Caco-2 (cell line): ENCODE measurements around the gene TEX264. TPM values are rescaled to one million over a fixed set of nuclear protein-coding genes. Genes with fewer than 3 reads are reported as not detected.

ENCODE experiments used
- BruUV-seq: library from RNA; stranded (reverse); fragments of 400-500 nt; replicated peaks from 2 replicates; lab custom pipeline; 2021; lab: Mats Ljungman, UMichigan
- CTCF ChIA-PET: fragments of 300-600 bp; sonication (Branson Sonifier 250); formaldehyde crosslinking; loops from one replicate; lab custom pipeline; 2022; ENCODE audit warnings: antibody characterized with exemption; lab: Charles Lee
- POLR2A ChIA-PET: fragments of 300-600 bp; sonication (Branson Sonifier 250); formaldehyde crosslinking; loops from one replicate; lab custom pipeline; 2022; ENCODE audit warnings: antibody characterized with exemption; lab: Charles Lee
- DNase-seq, 2 experiments: peaks; one replicate each; pipeline versions ENCODE4 v3.0.0 to v3.0.0-alpha.2; 2020 to 2022
- H3K27me3 ChIP-seq: replicated peaks from 2 replicates; pipeline ENCODE4 v1.6.0; 2011; ENCODE audit warnings: low read length; ENCODE audit not compliant: control insufficient read depth, insufficient read depth
- H3K36me3 ChIP-seq: 2 replicates; pipeline ENCODE4 v1.5.1; 2011; ENCODE audit warnings: low read length; ENCODE audit not compliant: control insufficient read depth, insufficient read depth
- H3K4me1 ChIP-seq: fragments of 250-450 bp; sonication (Bioruptor Pico); 2 replicates; pipeline ENCODE4 v1.5.1; 2020; ENCODE audit warnings: mild to moderate bottlenecking
- H3K4me3 ChIP-seq: 2 replicates; pipeline ENCODE4 v1.5.1; 2011; ENCODE audit warnings: low read depth, mild to moderate bottlenecking, control low read depth, low read length
- H3K9me3 ChIP-seq: fragments of 250-450 bp; sonication (Bioruptor Pico); 2 replicates; pipeline ENCODE4 v1.5.1; 2020; ENCODE audit warnings: mild to moderate bottlenecking, moderate library complexity
- H3K27ac Mint-ChIP-seq: one replicate; pipeline ENCODE4 v1.8.0; 2022; ENCODE audit warnings: mixed read lengths; ENCODE audit not compliant: unreplicated experiment
- H3K27me3 Mint-ChIP-seq: one replicate; pipeline ENCODE4 v1.8.0; 2022; ENCODE audit warnings: mixed read lengths; ENCODE audit not compliant: insufficient read depth, unreplicated experiment
- H3K36me3 Mint-ChIP-seq: one replicate; pipeline ENCODE4 v1.8.0; 2022; ENCODE audit warnings: mild to moderate bottlenecking, mixed read lengths; ENCODE audit not compliant: insufficient read depth, unreplicated experiment
- H3K4me1 Mint-ChIP-seq: one replicate; pipeline ENCODE4 v1.8.0; 2022; ENCODE audit warnings: low read depth, mixed read lengths; ENCODE audit not compliant: unreplicated experiment
- H3K4me3 Mint-ChIP-seq: one replicate; pipeline ENCODE4 v1.8.0; 2022; ENCODE audit warnings: mild to moderate bottlenecking, moderate library complexity, mixed read lengths; ENCODE audit not compliant: unreplicated experiment
- H3K9me3 Mint-ChIP-seq: one replicate; pipeline ENCODE4 v1.8.0; 2022; ENCODE audit warnings: mixed read lengths; ENCODE audit not compliant: unreplicated experiment
- CTCF ChIP-seq, 2 experiments: fragments of 200-600 bp in 1 of 2; IDR thresholded peaks; 1 replicate in 1 of 2; 2 replicates in 1 of 2; pipeline versions ENCODE4 v1.5.1 to v1.8.0; 2011 to 2022; ENCODE audit warnings: antibody characterized with exemption in 1 of 2, control low read depth in 1 of 2, inconsistent platforms in 1 of 2, low read depth in 1 of 2, low read length in 1 of 2, mild to moderate bottlenecking in 1 of 2, moderate library complexity in 1 of 2; ENCODE audit not compliant: insufficient read depth in 1 of 2, severe bottlenecking in 1 of 2, unreplicated experiment in 1 of 2
- intact Hi-C: fragments of 100-400 bp; cut with micrococcal nuclease; formaldehyde crosslinking; loops from one replicate; pipeline ENCODE4 v1.10.0; 2022; ENCODE audit not compliant: unreplicated experiment
- total RNA-seq: library from RNA; stranded (reverse); gene quantifications from 2 replicates; pipeline ENCODE4 v1.2.3, GENCODE V29; 2022

TEX264 gene
- total RNA-seq, 1 experiment from 2014 or later = 37.9 TPM

GRCh38 chr3:51692980-51693395 is 21.9 kb downstream of the TEX264 start:
- no peaks in the 10 kb centered on the region for H3K4me1 ChIP-seq
- TF ChIP-seq CTCF (IDR thresholded peaks at IDR 0.05; ENCODE audit: insufficient read depth in 1 of 2, low read depth in 1 of 2, low read length in 1 of 2, severe bottlenecking in 1 of 2, unreplicated experiment in 1 of 2) = no peak
- no peaks in the 10 kb centered on the region for H3K9me3 ChIP-seq
- H3K27ac Mint-ChIP-seq = no peak overlapping the region
- no peaks in the 10 kb centered on the region for H3K36me3 Mint-ChIP-seq
- POLR2A ChIA-PET = no interaction called here
- H3K27me3 ChIP-seq = no peaks in the 10 kb centered on the region
- no TSS peak for BruUV-seq
- intact Hi-C loops = no loop called here
- CTCF ChIA-PET = no interaction called here
- no peak overlapping the region for H3K4me3 Mint-ChIP-seq
- no peaks in the 10 kb centered on the region for H3K36me3 ChIP-seq
- no peak for DNase-seq
- no peak overlapping the region for H3K4me3 ChIP-seq
- H3K27me3 Mint-ChIP-seq = no peaks in the 10 kb centered on the region
- no peaks in the 10 kb centered on the region for H3K4me1 Mint-ChIP-seq
- H3K9me3 Mint-ChIP-seq = no peaks in the 10 kb centered on the region

DNA sequence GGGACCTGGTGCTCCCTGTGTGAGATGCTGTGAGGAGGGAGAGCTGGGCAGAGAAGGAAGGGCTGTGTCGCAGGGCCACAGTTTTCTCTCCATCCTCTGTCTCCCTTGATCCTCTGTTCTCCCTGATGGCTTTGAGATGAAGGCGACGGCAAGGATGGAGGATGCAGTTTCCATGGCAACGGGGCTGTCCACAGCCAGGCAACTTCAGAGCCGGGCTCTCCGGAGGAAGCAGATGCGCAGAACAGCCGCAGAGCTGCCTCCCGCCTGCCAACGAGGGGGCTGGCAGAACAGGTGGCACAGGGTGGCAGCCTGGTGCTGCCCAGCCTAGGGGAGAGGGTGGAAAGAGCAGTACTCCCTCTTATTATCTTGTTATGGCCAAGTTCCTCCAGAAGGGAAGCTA is 25.9 kb downstream of the TEX264 start:
- Mint-ChIP-seq H3K9me3 (no peaks in the 10 kb centered on the region), H3K27me3 (no peaks in the 10 kb centered on the region), H3K36me3 (no peaks in the 10 kb centered on the region), H3K4me3 (no peak overlapping the region), H3K27ac (no peak overlapping the region), H3K4me1 (no peaks in the 10 kb centered on the region)
- Histone ChIP-seq H3K4me1 (no peaks in the 10 kb centered on the region), H3K36me3 (no peaks in the 10 kb centered on the region), H3K9me3 (no peaks in the 10 kb centered on the region), H3K4me3 (no peak overlapping the region), H3K27me3 (no peaks in the 10 kb centered on the region)
- no TSS peak for BruUV-seq
- intact Hi-C loops = no loop called here
- CTCF ChIA-PET = interaction anchor here (1.3 kb wide), 1 partner anchor 15 kb away, joined by 5 read pairs; no protein-coding TSS in a partner anchor
- POLR2A ChIA-PET = no interaction called here
- no peak for DNase-seq
- no peak for TF ChIP-seq CTCF (IDR thresholded peaks at IDR 0.05; ENCODE audit: insufficient read depth in 1 of 2, low read depth in 1 of 2, low read length in 1 of 2, severe bottlenecking in 1 of 2, unreplicated experiment in 1 of 2)

DNA sequence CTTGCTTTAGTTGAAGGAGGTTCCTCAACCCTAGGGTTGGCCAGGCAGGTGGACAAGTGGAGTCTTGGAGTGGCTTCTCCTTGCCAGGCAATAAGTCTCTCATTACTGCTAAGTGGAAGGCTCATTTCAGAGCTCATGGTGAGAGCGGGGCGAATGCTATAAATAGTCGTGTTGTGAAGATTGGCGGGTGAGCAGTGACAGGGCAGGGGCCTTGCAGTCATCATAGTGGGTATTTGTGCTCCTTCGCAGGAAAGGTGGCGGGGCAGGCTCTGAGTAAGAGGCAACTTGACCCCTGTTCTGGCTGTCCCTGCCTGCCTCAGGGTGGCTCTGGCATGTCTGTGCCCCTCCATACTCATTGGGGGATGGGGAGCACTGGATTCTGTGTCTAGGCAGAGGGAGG is 27.2 kb downstream of the TEX264 start:
- no peak for DNase-seq
- no peak for TF ChIP-seq CTCF (IDR thresholded peaks at IDR 0.05; ENCODE audit: insufficient read depth in 1 of 2, low read depth in 1 of 2, low read length in 1 of 2, severe bottlenecking in 1 of 2, unreplicated experiment in 1 of 2)
- no peak overlapping the region for H3K27ac Mint-ChIP-seq
- intact Hi-C loops = no loop called here
- H3K9me3 Mint-ChIP-seq = no peaks in the 10 kb centered on the region
- Histone ChIP-seq H3K4me3 (no peak overlapping the region), H3K27me3 (no peaks in the 10 kb centered on the region), H3K36me3 (no peaks in the 10 kb centered on the region), H3K4me1 (no peaks in the 10 kb centered on the region), H3K9me3 (no peaks in the 10 kb centered on the region)
- no peaks in the 10 kb centered on the region for H3K36me3 Mint-ChIP-seq
- H3K4me3 Mint-ChIP-seq = no peak overlapping the region
- no peaks in the 10 kb centered on the region for H3K4me1 Mint-ChIP-seq
- ChIA-PET POLR2A (no interaction called here), CTCF (interaction anchor here (0.6 kb wide), 1 partner anchor 79 kb away, joined by 3 read pairs; no protein-coding TSS in a partner anchor)
- BruUV-seq = no TSS peak
- no peaks in the 10 kb centered on the region for H3K27me3 Mint-ChIP-seq
